ENCODE results near the gene STARD13.

Gene STARD13

GRCh38 chr13:33262062-33262487 is 23.5 kb downstream of the STARD13 start:
- H3K27ac ChIP-seq: no peak overlapping the region
- TF ChIP-seq CTCF (IDR thresholded peaks at IDR 0.05): no peak
- TF ChIP-seq ZFX (IDR thresholded peaks at IDR 0.05; ENCODE audit: borderline replicate concordance): no peak

GRCh38 chr13:33261387-33262061 is 24.0 kb downstream of the STARD13 start:
- TF ChIP-seq ZFX (IDR thresholded peaks at IDR 0.05; ENCODE audit: borderline replicate concordance) (no peak), CTCF (IDR thresholded peaks at IDR 0.05) (no peak)
- no peak overlapping the region for H3K27ac ChIP-seq

- TF ChIP-seq CTCF (IDR thresholded peaks at IDR 0.05) (no peak), ZFX (IDR thresholded peaks at IDR 0.05; ENCODE audit: borderline replicate concordance) (no peak)
- H3K27ac ChIP-seq: no peak overlapping the region
These were observed 25.1 kb downstream of the STARD13 start for GRCh38 chr13:33260168-33261098.

- H3K27ac ChIP-seq: no peak overlapping the region
- TF ChIP-seq CTCF (IDR thresholded peaks at IDR 0.05) (no peak), ZFX (IDR thresholded peaks at IDR 0.05; ENCODE audit: borderline replicate concordance) (no peak)
These were observed 26.3 kb downstream of the STARD13 start for GRCh38 chr13:33259296-33259695.

GRCh38 chr13:33258808-33259193 is 26.8 kb downstream of the STARD13 start:
- TF ChIP-seq ZFX (IDR thresholded peaks at IDR 0.05; ENCODE audit: borderline replicate concordance) (no peak), CTCF (IDR thresholded peaks at IDR 0.05) (no peak)
- no peak overlapping the region for H3K27ac ChIP-seq

- H3K27ac ChIP-seq: no peak overlapping the region
- TF ChIP-seq ZFX (IDR thresholded peaks at IDR 0.05; ENCODE audit: borderline replicate concordance): no peak
- TF ChIP-seq CTCF (IDR thresholded peaks at IDR 0.05): no peak
These were observed 27.4 kb downstream of the STARD13 start for GRCh38 chr13:33257841-33258807.
